Left lobe of liver (tissue), 2 donors: ENCODE results near the gene PDZD2. TPM values are rescaled to one million over a fixed set of nuclear protein-coding genes. Genes with fewer than 3 reads are reported as not detected.
A peak's percentile ranks its signal among the peaks of the same experiment; 100 is the strongest.

ENCODE experiments used
- ATAC-seq: fragments of 200-7000 bp; cut with Tn5 transposase; one replicate; pipeline ENCODE4 v1.9.1; 2020; ENCODE audit warnings: mild to moderate bottlenecking, moderate library complexity
- DNase-seq: peaks from one replicate; pipeline ENCODE4 v3.0.0-alpha.2; 2020; ENCODE audit warnings: low spot score
- total RNA-seq: library from RNA; stranded (reverse); gene quantifications from one replicate; pipeline ENCODE4 v1.2.1, GENCODE V29; 2021
- donor health status: DM: no; HTN: no; CAD: no; lungs with moderate emphysema.
- donor health status: DM: no; HTN: yes; CAD: no.

Gene PDZD2
- total RNA-seq, 1 donor from 2014 or later: 0.63 TPM

DNA sequence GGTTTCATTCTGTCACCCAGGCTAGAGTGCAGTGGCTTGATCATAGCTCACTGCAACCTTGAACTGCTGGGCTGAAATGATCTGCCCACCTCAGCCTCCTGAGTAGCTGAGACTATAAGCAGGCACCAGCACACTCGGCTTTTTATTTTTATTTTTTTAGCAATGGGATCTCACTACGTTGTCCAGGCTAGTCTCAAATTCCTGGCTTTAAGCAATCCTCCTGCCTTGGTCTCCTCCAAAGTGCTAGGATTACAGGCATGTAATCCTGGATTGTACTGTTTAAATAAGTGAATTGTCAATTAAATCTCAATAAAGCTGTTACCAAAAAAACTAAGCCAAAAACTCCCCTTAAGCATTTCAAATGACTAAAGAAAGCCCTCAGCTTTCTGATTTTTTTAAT is 516.3 kb downstream of the PDZD2 start:
- no peak for DNase-seq
- peak; percentile 16 for ATAC-seq

DNA sequence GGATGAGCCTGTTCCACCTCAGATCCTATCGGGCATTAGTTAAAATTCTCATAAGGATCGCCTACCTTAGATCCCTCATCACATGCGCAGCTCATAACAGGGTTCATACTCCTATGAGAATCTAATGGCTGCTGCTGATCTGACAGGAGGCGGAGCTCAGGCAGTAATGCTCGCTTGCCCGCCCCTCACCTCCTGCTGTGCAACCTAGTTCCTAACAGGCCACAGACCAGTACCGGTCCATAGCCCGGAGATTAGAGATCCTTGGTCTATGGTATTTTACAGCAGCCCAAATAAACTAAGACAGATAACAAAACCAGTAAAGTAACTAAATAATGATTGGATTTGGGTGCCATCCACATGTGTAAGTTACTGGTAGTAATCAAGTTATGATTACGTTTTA is 517.7 kb downstream of the PDZD2 start:
- DNase-seq: no peak
- no peak for ATAC-seq

DNA sequence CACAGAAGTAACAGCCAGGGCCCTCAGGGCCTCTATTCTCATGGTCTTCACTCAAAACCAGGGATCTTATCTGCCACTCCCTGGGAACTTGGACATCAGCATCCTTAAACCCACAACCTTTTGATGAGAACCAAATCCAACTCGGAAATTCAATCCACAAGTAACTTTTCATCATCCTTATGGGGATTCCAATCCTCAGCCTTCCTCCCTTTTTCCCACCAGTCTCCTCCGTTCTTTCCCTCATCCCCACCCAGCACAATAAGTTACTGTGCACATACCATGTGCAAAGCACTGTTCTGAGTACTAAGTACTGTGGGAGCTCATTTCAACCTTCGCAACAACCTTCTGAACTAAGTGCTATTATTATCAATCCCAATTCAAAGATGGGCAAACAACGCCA is 518.1 kb downstream of the PDZD2 start:
- no peak for DNase-seq
- ATAC-seq: no peak

DNA sequence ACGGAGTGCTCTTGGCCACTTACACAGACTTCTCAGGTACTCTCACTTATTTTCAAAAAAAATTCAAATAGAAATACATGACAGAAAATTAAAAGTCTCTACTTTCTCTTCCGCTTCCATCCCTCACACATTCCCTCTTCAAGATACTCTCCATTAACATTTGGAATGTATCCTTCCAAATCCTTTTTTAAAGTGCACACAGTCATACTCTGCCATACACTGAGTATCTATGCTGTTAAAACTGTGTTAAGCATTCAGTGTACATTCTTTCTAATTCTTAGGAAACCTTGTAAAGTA is 519.7 kb downstream of the PDZD2 start:
- ATAC-seq (no peak), DNase-seq (no peak)

DNA sequence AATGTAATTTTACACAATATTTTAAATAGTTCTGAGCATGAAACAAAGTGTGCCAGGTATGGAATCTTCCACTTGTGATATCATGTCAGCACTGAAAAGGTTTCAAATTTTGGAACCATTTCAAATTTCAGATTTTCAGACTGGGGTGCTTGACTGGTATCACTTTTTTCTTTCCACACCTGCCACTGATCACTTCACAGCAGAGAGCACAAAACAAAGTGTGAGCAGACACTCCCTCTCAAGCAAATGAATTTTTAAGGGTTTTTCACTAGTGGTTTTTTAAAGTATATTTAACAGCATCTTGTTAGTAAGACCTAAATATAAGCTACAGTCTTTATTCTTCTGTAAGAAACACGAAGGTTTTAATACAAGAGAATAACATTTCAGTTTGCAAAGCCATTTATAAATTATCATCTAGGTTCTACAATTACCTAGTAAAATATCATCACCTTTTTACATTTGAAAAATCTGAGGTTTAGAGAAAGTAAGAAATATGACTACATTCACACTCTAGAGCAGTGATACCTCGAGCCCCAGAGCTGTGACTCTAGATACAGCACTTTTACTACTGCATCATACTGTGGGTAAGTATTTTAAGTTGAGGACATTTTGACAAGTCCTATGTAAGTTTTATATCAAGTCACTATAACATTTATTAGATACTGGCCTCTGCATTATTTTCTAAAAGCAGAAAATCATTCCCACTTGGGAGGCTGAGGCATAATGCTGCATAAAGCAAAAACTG is 520.6 kb downstream of the PDZD2 start:
- ATAC-seq (no peak), DNase-seq (no peak)

DNA sequence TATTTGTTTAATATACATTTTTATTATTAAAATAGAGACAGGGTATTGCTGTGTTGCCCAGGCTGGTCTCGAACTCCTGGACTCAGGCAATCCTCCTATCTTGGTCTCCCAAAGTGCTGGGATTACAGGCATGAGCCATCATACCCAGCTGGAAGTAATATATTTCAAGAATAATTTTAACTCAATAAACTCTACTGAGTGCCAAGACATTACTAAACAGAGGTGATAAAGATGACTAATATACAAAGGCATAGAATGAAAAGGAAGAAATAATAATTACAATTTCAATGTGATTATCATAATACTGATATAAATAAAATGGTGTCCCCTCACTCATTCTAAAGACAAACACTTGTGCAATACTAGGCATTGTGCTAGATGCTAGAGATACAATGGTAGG is 521.3 kb downstream of the PDZD2 start:
- ATAC-seq (no peak), DNase-seq (no peak)

Other genes starting within 250 kb of the PDZD2 start
- 26.3 TPM for gene DROSHA, start 107.0 kb upstream of the PDZD2 start, total RNA-seq
- gene C5orf22, start 106.8 kb upstream of the PDZD2 start, total RNA-seq: 8.2 TPM